ENCODE results near the gene DNAJC5. TPM values are rescaled to one million over a fixed set of nuclear protein-coding genes. Genes with fewer than 3 reads are reported as not detected.

The DNAJC5 gene
- total RNA-seq, 1 donor from 2014 or later: 54.5 TPM

DNA sequence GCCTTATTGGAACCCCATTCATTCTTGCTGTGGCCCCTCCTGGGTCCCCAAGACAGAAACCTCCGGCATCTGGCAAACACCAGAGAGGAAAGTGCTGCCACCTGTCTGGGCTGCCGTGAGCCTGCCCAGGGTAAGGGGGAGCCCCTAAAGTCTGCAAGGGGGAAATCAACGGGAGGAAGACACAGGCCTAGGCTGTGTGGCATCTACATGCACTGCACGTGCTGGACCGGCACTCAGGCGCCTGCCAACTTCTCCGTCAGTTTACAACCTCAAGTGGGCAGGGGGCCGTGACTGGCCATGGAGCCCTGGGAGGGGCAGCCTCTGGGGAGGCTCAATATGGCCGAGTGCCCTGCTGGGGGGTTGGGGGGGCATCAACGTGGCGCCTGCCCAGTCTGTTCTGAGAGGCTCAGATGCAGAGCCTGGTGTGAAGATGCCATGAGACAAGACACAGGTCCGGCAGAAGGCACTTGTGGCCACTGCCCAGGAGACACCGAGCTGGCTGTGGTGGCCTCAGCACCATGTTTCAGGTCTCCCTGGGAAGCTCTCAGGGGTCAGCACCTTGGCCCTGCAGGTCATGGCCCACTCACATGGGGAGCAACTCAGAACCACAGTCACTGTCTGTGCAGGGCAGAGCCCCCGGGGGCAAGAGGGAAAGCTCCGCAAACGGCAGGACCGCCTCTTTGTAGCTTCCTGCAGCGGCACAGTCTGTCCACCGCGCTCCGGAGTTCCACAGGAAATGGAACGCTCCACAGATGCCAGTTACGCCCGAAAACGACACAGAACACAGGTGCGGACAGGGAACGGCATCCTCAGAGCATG is 52.9 kb downstream of the DNAJC5 start:
- DNase-seq (peak; percentile 61), ATAC-seq (no peak)
- H3K4me3 ChIP-seq: no peak overlapping the region

DNA sequence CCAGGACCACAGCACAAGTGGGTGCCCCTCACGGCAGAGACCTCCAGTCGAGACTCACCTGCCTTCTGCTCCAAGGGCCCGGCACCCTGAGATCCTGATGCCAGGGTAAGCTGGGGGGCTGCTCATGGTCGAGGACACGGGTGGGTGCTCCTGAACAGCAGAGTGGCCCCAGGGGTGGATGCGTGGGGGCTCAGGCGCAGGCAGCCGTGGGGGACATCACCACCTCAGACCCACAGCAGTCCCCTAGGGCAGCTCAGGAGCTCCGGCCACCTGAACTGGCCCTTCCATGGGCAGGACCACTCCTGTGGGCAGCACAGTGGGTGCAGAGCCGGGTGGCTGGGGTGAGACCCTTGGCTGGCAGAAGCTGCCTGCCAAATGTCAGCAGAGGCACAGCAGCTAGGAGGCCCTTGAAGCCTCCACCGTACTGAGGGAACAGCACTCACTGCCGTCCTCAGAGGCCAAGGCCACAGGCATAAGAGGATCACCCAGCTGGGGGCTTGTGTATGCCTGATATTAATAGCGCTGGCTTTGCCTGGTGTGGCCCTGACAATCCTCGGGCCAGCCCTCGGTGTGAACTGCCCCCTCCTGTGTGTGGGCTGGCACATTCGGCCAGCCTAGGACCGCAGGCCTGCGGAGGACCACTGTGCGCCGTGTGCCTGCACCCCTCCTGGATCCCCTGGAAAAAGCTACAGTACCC is 55.9 kb downstream of the DNAJC5 start:
- TF ChIP-seq, protein P1, sequence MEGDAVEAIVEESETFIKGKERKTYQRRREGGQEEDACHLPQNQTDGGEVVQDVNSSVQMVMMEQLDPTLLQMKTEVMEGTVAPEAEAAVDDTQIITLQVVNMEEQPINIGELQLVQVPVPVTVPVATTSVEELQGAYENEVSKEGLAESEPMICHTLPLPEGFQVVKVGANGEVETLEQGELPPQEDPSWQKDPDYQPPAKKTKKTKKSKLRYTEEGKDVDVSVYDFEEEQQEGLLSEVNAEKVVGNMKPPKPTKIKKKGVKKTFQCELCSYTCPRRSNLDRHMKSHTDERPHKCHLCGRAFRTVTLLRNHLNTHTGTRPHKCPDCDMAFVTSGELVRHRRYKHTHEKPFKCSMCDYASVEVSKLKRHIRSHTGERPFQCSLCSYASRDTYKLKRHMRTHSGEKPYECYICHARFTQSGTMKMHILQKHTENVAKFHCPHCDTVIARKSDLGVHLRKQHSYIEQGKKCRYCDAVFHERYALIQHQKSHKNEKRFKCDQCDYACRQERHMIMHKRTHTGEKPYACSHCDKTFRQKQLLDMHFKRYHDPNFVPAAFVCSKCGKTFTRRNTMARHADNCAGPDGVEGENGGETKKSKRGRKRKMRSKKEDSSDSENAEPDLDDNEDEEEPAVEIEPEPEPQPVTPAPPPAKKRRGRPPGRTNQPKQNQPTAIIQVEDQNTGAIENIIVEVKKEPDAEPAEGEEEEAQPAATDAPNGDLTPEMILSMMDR (IDR thresholded peaks at IDR 0.05): no peak
- intact Hi-C loops (cut with DNase I): no loop called here
- Histone ChIP-seq H3K27ac (peak overlapping the region; percentile 86), H3K9me3 (no peaks in the 10 kb centered on the region), H3K4me1 (peaks cover 83% of the 10 kb centered on the region), H3K27me3 (ENCODE audit: low read depth) (no peaks in the 10 kb centered on the region), H3K4me3 (no peak overlapping the region), H3K36me3 (peaks cover 15% of the 10 kb centered on the region)
- ATAC-seq (no peak), DNase-seq (no peak)

More for the DNA sequence above, 52.9 kb downstream of the DNAJC5 start:
- Histone ChIP-seq H3K9me3 (no peaks in the 10 kb centered on the region), H3K36me3 (peaks cover 45% of the 10 kb centered on the region), H3K27me3 (ENCODE audit: low read depth) (no peaks in the 10 kb centered on the region), H3K27ac (peak overlapping the region; percentile 86), H3K4me1 (peaks cover 70% of the 10 kb centered on the region)
- intact Hi-C loops (cut with DNase I): no loop called here
- TF ChIP-seq, protein P1 (IDR thresholded peaks at IDR 0.05): no peak

DNA sequence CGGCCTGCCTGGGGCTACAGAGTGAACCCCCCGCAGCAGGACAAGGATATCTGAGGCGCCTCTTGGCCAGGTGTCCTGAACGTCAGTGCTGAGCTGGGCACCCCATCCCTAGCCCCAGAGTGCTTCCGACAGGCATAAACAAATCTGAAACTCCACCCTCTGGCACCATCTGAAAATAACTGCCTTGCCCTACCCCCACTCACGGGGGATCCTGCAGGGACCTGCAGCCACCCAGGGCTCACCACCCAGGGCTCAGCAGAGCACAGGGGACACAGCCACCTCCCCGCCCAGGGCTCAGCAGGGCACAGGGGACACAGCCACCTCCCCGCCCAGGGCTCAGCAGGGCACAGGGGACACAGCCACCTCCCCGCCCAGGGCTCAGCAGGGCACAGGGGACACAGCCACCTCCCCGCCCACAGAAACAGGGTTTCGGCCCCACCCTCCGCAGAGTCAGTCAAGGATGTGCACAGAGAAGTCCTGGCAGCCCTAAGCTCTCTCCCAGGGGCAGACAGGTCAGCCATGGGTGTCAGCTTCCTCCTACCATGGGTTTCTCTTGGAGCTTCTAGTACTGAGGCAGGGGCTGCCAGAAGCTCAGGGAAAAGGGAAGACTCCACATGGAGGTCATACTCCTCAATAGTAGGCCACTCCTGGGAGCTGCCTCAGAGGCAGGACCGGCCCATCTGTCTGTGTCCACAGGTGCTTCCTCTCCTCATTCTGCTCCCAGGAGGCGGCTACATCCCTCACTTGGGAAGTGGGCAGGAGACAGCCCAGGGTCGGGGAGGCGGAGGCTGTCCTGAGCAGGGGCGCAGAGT is 56.7 kb downstream of the DNAJC5 start:
- Histone ChIP-seq H3K27ac (peak overlapping the region; percentile 86), H3K4me1 (peaks cover 83% of the 10 kb centered on the region), H3K9me3 (no peaks in the 10 kb centered on the region), H3K36me3 (peaks cover 9% of the 10 kb centered on the region), H3K27me3 (ENCODE audit: low read depth) (no peaks in the 10 kb centered on the region), H3K4me3 (no peak overlapping the region)
- no peak for DNase-seq
- TF ChIP-seq, protein P1 (IDR thresholded peaks at IDR 0.05): no peak
- ATAC-seq: no peak
- intact Hi-C loops (cut with DNase I): no loop called here

DNA sequence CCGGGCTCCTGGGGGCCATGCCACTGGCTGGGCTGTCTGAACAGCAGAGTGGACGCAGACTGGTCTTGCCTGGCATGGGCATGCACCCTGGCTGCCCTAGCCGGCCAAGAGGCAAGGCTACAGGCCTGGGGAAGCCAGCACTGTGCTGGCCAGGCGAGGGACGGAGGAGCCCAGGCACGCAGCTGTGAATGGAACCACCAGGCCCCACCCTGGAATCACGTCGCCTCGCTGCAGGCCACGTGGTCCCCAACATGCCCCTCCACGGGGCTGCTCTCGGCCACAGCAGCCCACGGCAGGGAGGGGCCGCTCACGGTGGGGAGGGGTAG is 57.2 kb downstream of the DNAJC5 start:
- Histone ChIP-seq H3K4me3 (no peak overlapping the region), H3K36me3 (peaks cover 9% of the 10 kb centered on the region), H3K27ac (no peak overlapping the region), H3K27me3 (ENCODE audit: low read depth) (no peaks in the 10 kb centered on the region), H3K4me1 (peaks cover 87% of the 10 kb centered on the region), H3K9me3 (no peaks in the 10 kb centered on the region)
- ATAC-seq: no peak
- intact Hi-C loops (cut with DNase I): no loop called here
- DNase-seq: no peak
- TF ChIP-seq, protein P1 (IDR thresholded peaks at IDR 0.05): no peak

GRCh38 chr20:63952769-63953168 is 57.8 kb downstream of the DNAJC5 start:
- no peaks in the 10 kb centered on the region for H3K9me3 ChIP-seq
- no peak overlapping the region for H3K4me3 ChIP-seq
- ATAC-seq (no peak), DNase-seq (no peak)
- H3K4me1 ChIP-seq: peaks cover 85% of the 10 kb centered on the region
- H3K27me3 ChIP-seq (ENCODE audit: low read depth): no peaks in the 10 kb centered on the region
- TF ChIP-seq, protein P1 (IDR thresholded peaks at IDR 0.05): no peak
- H3K27ac ChIP-seq: no peak overlapping the region
- intact Hi-C loops (cut with DNase I): no loop called here
- H3K36me3 ChIP-seq: peaks cover 9% of the 10 kb centered on the region

Measured in lower lobe of right lung (tissue), 2 donors.